Right atrium auricular region (tissue), 2 donors: ENCODE data around the gene SHC4. TPM values are rescaled to one million over a fixed set of nuclear protein-coding genes. Genes with fewer than 3 reads are reported as not detected.
"Not testable (repeated sequence)": the region's sequence is repeated elsewhere in the genome, so short reads cannot be mapped to it uniquely, and the experiment has no call there.

Experiments used
- DNase-seq: peaks from one replicate; pipeline ENCODE4 v3.0.0-alpha.2; 2019; ENCODE audit warnings: low spot score
- H3K27ac ChIP-seq, 2 donors: fragments of 200-600 bp; sonication (generic); 1 replicate in 1 of 2; 2 replicates in 1 of 2; pipeline ENCODE4 v1.5.1; 2016 to 2019
- H3K27me3 ChIP-seq, 2 donors: fragments of 200-600 bp; sonication (generic); one replicate each; pipeline versions ENCODE4 v1.5.1 to v1.6.0; 2017 to 2019
- H3K36me3 ChIP-seq: fragments of 200-600 bp; sonication (generic); one replicate; pipeline ENCODE4 v1.5.1; 2016
- H3K4me1 ChIP-seq, 2 donors: fragments of 200-600 bp; sonication (generic); one replicate each; pipeline versions ENCODE4 v1.5.1 to v1.6.0; 2017 to 2019
- H3K4me3 ChIP-seq, 2 donors: fragments of 200-600 bp; sonication (generic); 1 replicate in 1 of 2; 2 replicates in 1 of 2; pipeline ENCODE4 v1.5.1; 2017 to 2019; ENCODE audit warnings: mild to moderate bottlenecking in 1 of 2, moderate library complexity in 1 of 2
- H3K9me3 ChIP-seq, 2 donors: fragments of 200-600 bp; sonication (generic); one replicate each; pipeline ENCODE4 v1.5.1; 2019
- CTCF ChIP-seq, 2 donors: fragments of 200-600 bp; sonication (generic); IDR thresholded peaks; one replicate each; pipeline ENCODE4 v1.5.1; 2019; ENCODE audit warnings: antibody characterized with exemption in 2 of 2
- total RNA-seq, 2 donors: library from RNA; depleted of rRNA; stranded (reverse); fragments of >200 nt; gene quantifications; one replicate each; pipeline ENCODE4 v1.1.0, GENCODE V29; 2016

The SHC4 gene
- total RNA-seq, 2 donors from 2014 or later, result 4.9 to 5.3 TPM

GRCh38 chr15:48861813-48862431 lies 101.8 kb downstream of the SHC4 start:
- Histone ChIP-seq H3K4me3 (no peak overlapping the region), H3K36me3 (no peaks in the 10 kb centered on the region), H3K27ac (no peak overlapping the region), H3K27me3 (no peaks in the 10 kb centered on the region), H3K9me3 (no peaks in the 10 kb centered on the region), H3K4me1 (no peaks in the 10 kb centered on the region)
- TF ChIP-seq CTCF (IDR thresholded peaks at IDR 0.05), result peak; percentile 86 to 89
- no peak for DNase-seq

- no peak for DNase-seq
- peaks cover 0 to 12% of the 10 kb centered on the region in 2 donors for H3K4me1 ChIP-seq
- H3K9me3 ChIP-seq, result no peaks in the 10 kb centered on the region
- no peaks in the 10 kb centered on the region for H3K36me3 ChIP-seq
- H3K4me3 ChIP-seq, result no peak overlapping the region
- H3K27ac ChIP-seq, result no peak overlapping the region
- TF ChIP-seq CTCF (IDR thresholded peaks at IDR 0.05), result no peak
- no peaks in the 10 kb centered on the region for H3K27me3 ChIP-seq
Measured at GRCh38 chr15:48859426-48859825, 104.3 kb downstream of the SHC4 start.

GRCh38 chr15:48858401-48858800 lies 105.3 kb downstream of the SHC4 start:
- no peaks in the 10 kb centered on the region for H3K9me3 ChIP-seq
- H3K36me3 ChIP-seq, result no peaks in the 10 kb centered on the region
- no peak overlapping the region for H3K27ac ChIP-seq
- DNase-seq, result no peak
- H3K4me3 ChIP-seq, result no peak overlapping the region
- peaks cover 0 to 12% of the 10 kb centered on the region in 2 donors for H3K4me1 ChIP-seq
- no peak for TF ChIP-seq CTCF (IDR thresholded peaks at IDR 0.05)
- H3K27me3 ChIP-seq, result no peaks in the 10 kb centered on the region

- Histone ChIP-seq H3K9me3 (no peaks in the 10 kb centered on the region), H3K27me3 (no peaks in the 10 kb centered on the region), H3K27ac (no peak overlapping the region), H3K4me1 (peaks cover 0 to 12% of the 10 kb centered on the region in 2 donors), H3K4me3 (no peak overlapping the region), H3K36me3 (no peaks in the 10 kb centered on the region)
- no peak for DNase-seq
- no peak for TF ChIP-seq CTCF (IDR thresholded peaks at IDR 0.05)
Measured at GRCh38 chr15:48856942-48857341, 106.8 kb downstream of the SHC4 start.

- peak in 1 of 2 donors; percentile 58 for TF ChIP-seq CTCF (IDR thresholded peaks at IDR 0.05)
- H3K9me3 ChIP-seq, result no peaks in the 10 kb centered on the region
- no peaks in the 10 kb centered on the region for H3K27me3 ChIP-seq
- H3K36me3 ChIP-seq, result no peaks in the 10 kb centered on the region
- DNase-seq, result no peak
- H3K4me3 ChIP-seq, result no peak overlapping the region
- no peak overlapping the region for H3K27ac ChIP-seq
- H3K4me1 ChIP-seq, result peaks cover 0 to 12% of the 10 kb centered on the region in 2 donors
Measured at GRCh38 chr15:48855501-48856440, 107.9 kb downstream of the SHC4 start.

GRCh38 chr15:48854434-48854833 lies 109.3 kb downstream of the SHC4 start:
- peaks cover 0 to 12% of the 10 kb centered on the region in 2 donors for H3K4me1 ChIP-seq
- H3K27me3 ChIP-seq, H3K27ac ChIP-seq, DNase-seq, H3K4me3 ChIP-seq, H3K9me3 ChIP-seq, H3K36me3 ChIP-seq: not testable (repeated sequence)
